ENCODE measurements around the gene HIRA. TPM values are rescaled to one million over a fixed set of nuclear protein-coding genes. Genes with fewer than 3 reads are reported as not detected.
A peak's percentile ranks its signal among the peaks of the same experiment; 100 is the strongest.

HIRA gene
- total and polyA plus RNA-seq, 9 of the 15 experiments (the other 6 are each of a cell fraction or from before 2014, with no cell fraction given), result 0.96 to 132 (median 58.4) TPM

GRCh38 chr22:19431649-19432132 lies at the start of gene HIRA (continued):
- peak; percentile 92 for TF ChIP-seq ZNF165 (CRISPR knock-in tag; IDR thresholded peaks at IDR 0.05; ENCODE audit: borderline replicate concordance)
- TF ChIP-seq, protein P1, sequence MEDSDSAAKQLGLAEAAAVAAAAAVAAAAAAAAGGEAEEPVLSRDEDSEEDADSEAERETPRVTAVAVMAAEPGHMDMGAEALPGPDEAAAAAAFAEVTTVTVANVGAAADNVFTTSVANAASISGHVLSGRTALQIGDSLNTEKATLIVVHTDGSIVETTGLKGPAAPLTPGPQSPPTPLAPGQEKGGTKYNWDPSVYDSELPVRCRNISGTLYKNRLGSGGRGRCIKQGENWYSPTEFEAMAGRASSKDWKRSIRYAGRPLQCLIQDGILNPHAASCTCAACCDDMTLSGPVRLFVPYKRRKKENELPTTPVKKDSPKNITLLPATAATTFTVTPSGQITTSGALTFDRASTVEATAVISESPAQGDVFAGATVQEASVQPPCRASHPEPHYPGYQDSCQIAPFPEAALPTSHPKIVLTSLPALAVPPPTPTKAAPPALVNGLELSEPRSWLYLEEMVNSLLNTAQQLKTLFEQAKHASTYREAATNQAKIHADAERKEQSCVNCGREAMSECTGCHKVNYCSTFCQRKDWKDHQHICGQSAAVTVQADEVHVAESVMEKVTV (CRISPR knock-in tag; IDR thresholded peaks at IDR 0.05), result 0 out of 2 replicates have a peak, but pooled peaks have one; percentile 4
- TF ChIP-seq POLR2H (tag; IDR thresholded peaks at IDR 0.05; ENCODE audit: low read depth), result no peak
- TF ChIP-seq CHCHD3 (CRISPR knock-in tag; IDR thresholded peaks at IDR 0.05), result peak; percentile 18; the same call in 1 of the 2 replicates
- TF ChIP-seq NEUROD1 (IDR thresholded peaks at IDR 0.05; ENCODE audit: borderline replicate concordance, low read depth, low read length, partially characterized antibody), result peak; percentile 98
- no peak; the same call in 1 of the 2 replicates for TF ChIP-seq ZNF408 (CRISPR knock-in tag; IDR thresholded peaks at IDR 0.05; ENCODE audit: low read depth)
- peak; percentile 75 for TF ChIP-seq ZNF384 (IDR thresholded peaks at IDR 0.05; ENCODE audit: low read depth, low read length)
- TF ChIP-seq ZNF592 (IDR thresholded peaks at IDR 0.05), result no peak
- TF ChIP-seq ZNF212 (CRISPR knock-in tag; IDR thresholded peaks at IDR 0.05), result peak; percentile 89; the same call in 1 of the 2 replicates
- TF ChIP-seq GTF2A2 (tag; IDR thresholded peaks at IDR 0.05), result peak; percentile 89
- 0 out of 2 replicates have a peak, but pooled peaks have one; percentile 62 for TF ChIP-seq ZNF347 (CRISPR knock-in tag; IDR thresholded peaks at IDR 0.05; ENCODE audit: low read depth)
- TF ChIP-seq RBM34 (IDR thresholded peaks at IDR 0.05; ENCODE audit: borderline replicate concordance, insufficient read depth, low read length), result no peak
- TF ChIP-seq ZNF239 (CRISPR knock-in tag; IDR thresholded peaks at IDR 0.05), result peak; percentile 75
- peak; percentile 95 for TF ChIP-seq CAMTA2 (CRISPR knock-in tag; conservative IDR thresholded peaks at IDR 0.05)
- peak; percentile 76 for TF ChIP-seq ZKSCAN1 (IDR thresholded peaks at IDR 0.05; ENCODE audit: low read depth, low read length)
- peak; percentile 92 for TF ChIP-seq DIDO1 (tag; IDR thresholded peaks at IDR 0.05; ENCODE audit: low read depth)
- TF ChIP-seq, protein P2, sequence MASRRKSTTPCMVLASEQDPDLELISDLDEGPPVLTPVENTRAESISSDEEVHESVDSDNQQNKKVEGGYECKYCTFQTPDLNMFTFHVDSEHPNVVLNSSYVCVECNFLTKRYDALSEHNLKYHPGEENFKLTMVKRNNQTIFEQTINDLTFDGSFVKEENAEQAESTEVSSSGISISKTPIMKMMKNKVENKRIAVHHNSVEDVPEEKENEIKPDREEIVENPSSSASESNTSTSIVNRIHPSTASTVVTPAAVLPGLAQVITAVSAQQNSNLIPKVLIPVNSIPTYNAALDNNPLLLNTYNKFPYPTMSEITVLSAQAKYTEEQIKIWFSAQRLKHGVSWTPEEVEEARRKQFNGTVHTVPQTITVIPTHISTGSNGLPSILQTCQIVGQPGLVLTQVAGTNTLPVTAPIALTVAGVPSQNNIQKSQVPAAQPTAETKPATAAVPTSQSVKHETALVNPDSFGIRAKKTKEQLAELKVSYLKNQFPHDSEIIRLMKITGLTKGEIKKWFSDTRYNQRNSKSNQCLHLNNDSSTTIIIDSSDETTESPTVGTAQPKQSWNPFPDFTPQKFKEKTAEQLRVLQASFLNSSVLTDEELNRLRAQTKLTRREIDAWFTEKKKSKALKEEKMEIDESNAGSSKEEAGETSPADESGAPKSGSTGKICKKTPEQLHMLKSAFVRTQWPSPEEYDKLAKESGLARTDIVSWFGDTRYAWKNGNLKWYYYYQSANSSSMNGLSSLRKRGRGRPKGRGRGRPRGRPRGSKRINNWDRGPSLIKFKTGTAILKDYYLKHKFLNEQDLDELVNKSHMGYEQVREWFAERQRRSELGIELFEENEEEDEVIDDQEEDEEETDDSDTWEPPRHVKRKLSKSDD (conservative IDR thresholded peaks at IDR 0.05; ENCODE audit: low read length), result peak; percentile 78
- TF ChIP-seq ETV6 (IDR thresholded peaks at IDR 0.05; ENCODE audit: borderline replicate concordance in 1 of 2, low read depth in 2 of 2, low read length in 1 of 2), result peak in 1 of 2 experiments; percentile 48; a peak in 1 of 4 replicates
- no peak for TF ChIP-seq ETV6 (CRISPR knock-in tag; IDR thresholded peaks at IDR 0.05; ENCODE audit: borderline replicate concordance)
- TF ChIP-seq, protein P3, sequence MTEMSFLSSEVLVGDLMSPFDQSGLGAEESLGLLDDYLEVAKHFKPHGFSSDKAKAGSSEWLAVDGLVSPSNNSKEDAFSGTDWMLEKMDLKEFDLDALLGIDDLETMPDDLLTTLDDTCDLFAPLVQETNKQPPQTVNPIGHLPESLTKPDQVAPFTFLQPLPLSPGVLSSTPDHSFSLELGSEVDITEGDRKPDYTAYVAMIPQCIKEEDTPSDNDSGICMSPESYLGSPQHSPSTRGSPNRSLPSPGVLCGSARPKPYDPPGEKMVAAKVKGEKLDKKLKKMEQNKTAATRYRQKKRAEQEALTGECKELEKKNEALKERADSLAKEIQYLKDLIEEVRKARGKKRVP (CRISPR knock-in tag; IDR thresholded peaks at IDR 0.05), result peak; percentile 84
